GM12864 (cell line): ENCODE results near the gene NPM1.

Source experiments
- DNase-seq: peaks from one replicate; pipeline ENCODE4 v3.0.0-alpha.2; 2011; ENCODE audit warnings: low read depth
- H3K4me3 ChIP-seq: 2 replicates; pipeline ENCODE4 v1.5.1; 2011; ENCODE audit warnings: mild to moderate bottlenecking, low read depth, low read length, control low read depth
- CTCF ChIP-seq: IDR thresholded peaks from 2 replicates; pipeline ENCODE4 v1.5.1; 2011; ENCODE audit warnings: low read depth, mild to moderate bottlenecking, moderate library complexity, low read length, control low read depth, inconsistent platforms; ENCODE audit errors: missing control alignments

The NPM1 gene

GRCh38 chr5:171453988-171454387 lies 66.3 kb downstream of the NPM1 start:
- no peak overlapping the region for H3K4me3 ChIP-seq
- DNase-seq = no peak
- no peak for TF ChIP-seq CTCF

GRCh38 chr5:171454549-171454948 lies 66.9 kb downstream of the NPM1 start:
- no peak for DNase-seq

GRCh38 chr5:171455522-171455921 lies 67.9 kb downstream of the NPM1 start:
- no peak for DNase-seq
- no peak overlapping the region for H3K4me3 ChIP-seq
- no peak for TF ChIP-seq CTCF

More at GRCh38 chr5:171454549-171454948, 66.9 kb downstream of the NPM1 start:
- H3K4me3 ChIP-seq = no peak overlapping the region
- no peak for TF ChIP-seq CTCF

GRCh38 chr5:171457208-171457981 lies 69.7 kb downstream of the NPM1 start:
- no peak for DNase-seq
- H3K4me3 ChIP-seq = no peak overlapping the region
- TF ChIP-seq CTCF = no peak

- no peak for TF ChIP-seq CTCF
- H3K4me3 ChIP-seq = no peak overlapping the region
- no peak for DNase-seq
Observed at GRCh38 chr5:171459839-171460238, 72.2 kb downstream of the NPM1 start.
